Lung (tissue), 12 donors: ENCODE data around the gene IFNL1. TPM values are rescaled to one million over a fixed set of nuclear protein-coding genes. Genes with fewer than 3 reads are reported as not detected.
"Not testable (repeated sequence)": the region's sequence is repeated elsewhere in the genome, so short reads cannot be mapped to it uniquely, and the experiment has no call there.

Experiments used
- ATAC-seq: fragments of 200-7000 bp; cut with Tn5 transposase; one replicate; pipeline ENCODE4 v1.9.1; 2020; ENCODE audit warnings: moderate number of reproducible peaks; ENCODE audit not compliant: insufficient read depth, low FRiP score
- DNase-seq, 3 donors: peaks; one replicate each; pipeline ENCODE4 v3.0.0-alpha.2; 2013 to 2017
- H3K27ac ChIP-seq, 2 donors: one replicate each; pipeline ENCODE4 v1.5.1; 2013; ENCODE audit warnings: mild to moderate bottlenecking in 2 of 2, moderate library complexity in 2 of 2, control low read depth in 1 of 2, inconsistent platforms in 1 of 2, low read depth in 1 of 2, low read length in 1 of 2
- H3K27me3 ChIP-seq, 3 donors: one replicate each; pipeline ENCODE4 v1.5.1; 2013; ENCODE audit warnings: low read length in 2 of 3; ENCODE audit not compliant: control insufficient read depth in 3 of 3, insufficient read depth in 3 of 3
- H3K36me3 ChIP-seq, 4 donors: one replicate each; pipeline ENCODE4 v1.5.1; 2013; ENCODE audit warnings: low read length in 4 of 4, mild to moderate bottlenecking in 1 of 4, moderate library complexity in 1 of 4; ENCODE audit not compliant: control insufficient read depth in 4 of 4, insufficient read depth in 4 of 4
- H3K4me1 ChIP-seq, 5 donors: one replicate each; pipeline ENCODE4 v1.5.1; 2013; ENCODE audit warnings: low read length in 5 of 5, mild to moderate bottlenecking in 2 of 5, moderate library complexity in 1 of 5; ENCODE audit not compliant: control insufficient read depth in 5 of 5, insufficient read depth in 5 of 5
- H3K4me3 ChIP-seq: one replicate; pipeline ENCODE4 v1.5.1; 2013; ENCODE audit warnings: mild to moderate bottlenecking, control low read depth, moderate library complexity
- H3K9ac ChIP-seq, 2 donors: one replicate each; pipeline ENCODE4 v1.5.1; 2013; ENCODE audit warnings: low read length in 2 of 2, control low read depth in 1 of 2; ENCODE audit not compliant: insufficient read depth in 1 of 2
- H3K9me3 ChIP-seq, 4 donors: one replicate each; pipeline ENCODE4 v1.5.1; 2013; ENCODE audit warnings: low read length in 3 of 4, mild to moderate bottlenecking in 1 of 4, moderate library complexity in 1 of 4; ENCODE audit not compliant: control insufficient read depth in 4 of 4, insufficient read depth in 3 of 4
- WGBS, 2 donors: extraction: QIAGEN DNeasy Blood & Tissue Kit; methylation state at CpG; one replicate each; pipeline ENCODE4 v1.1.7; 2013; 5-methylcytosine and 5-hydroxymethylcytosine counted together
- polyA plus RNA-seq, 2 donors: library from polyadenylated mRNA; stranded (reverse); fragments of 200-250 nt; gene quantifications; one replicate each; pipeline ENCODE4 v1.2.1, GENCODE V29; 2013
- total RNA-seq, 2 donors: library from RNA; depleted of rRNA in 1 of 2; stranded (reverse); fragments of >200 nt in 1 of 2; gene quantifications; one replicate each; pipeline ENCODE4 v1.2.1, GENCODE V29; 2014 to 2021
- TF ChIP-seq, protein P1 (sequence below): IDR thresholded peaks from 2 replicates; pipeline ENCODE4 v1.5.1; 2012; ENCODE audit warnings: mild to moderate bottlenecking; ENCODE audit errors: control extremely low read depth, extremely low read depth
- donor health status: control.
- donor health status: control.
- donor health status: Bipolar disorder and iron deficiency.
- donor health status: healthy.
- donor health status: DM: yes; HTN: yes; CAD: no.

Gene IFNL1
- total and polyA plus RNA-seq, 4 donors, result 0.17 TPM; not detected in 3

DNA sequence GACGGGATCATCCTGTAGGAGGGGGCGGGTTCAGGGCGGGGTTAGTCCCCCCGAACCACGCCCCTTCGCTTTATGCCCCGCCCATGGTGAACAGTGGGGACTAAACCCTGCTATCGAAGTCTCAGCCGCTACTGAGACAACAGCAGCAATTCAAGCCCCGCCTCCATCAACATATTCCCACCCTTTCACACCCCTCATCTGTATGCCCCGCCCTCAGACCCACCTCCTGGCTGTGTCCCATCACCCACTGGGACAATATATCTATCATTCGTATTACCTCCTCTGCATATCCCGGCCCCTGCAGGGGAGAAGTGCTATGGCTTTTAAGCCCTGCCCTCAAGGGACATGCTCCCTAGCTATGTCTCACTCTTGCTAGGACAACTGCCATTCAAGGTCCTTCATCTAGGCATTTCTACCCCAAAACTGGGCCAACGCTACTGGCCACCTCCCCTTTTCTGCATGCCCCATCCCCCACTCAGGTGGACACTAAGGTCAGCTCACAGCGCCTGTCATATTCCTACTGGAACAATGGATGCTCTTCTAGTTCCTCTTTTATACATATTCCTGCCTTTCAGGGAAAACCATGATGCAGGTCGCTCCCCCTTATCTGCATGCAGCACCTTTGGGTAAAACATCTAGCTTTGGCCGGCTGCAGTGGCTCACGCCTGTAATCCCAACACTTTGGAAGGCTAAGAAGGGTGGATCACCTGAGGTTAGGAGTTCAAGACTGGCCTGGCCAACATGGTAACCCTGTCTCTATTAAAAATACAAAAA lies 12.5 kb downstream of the IFNL1 start:
- TF ChIP-seq, protein P1, sequence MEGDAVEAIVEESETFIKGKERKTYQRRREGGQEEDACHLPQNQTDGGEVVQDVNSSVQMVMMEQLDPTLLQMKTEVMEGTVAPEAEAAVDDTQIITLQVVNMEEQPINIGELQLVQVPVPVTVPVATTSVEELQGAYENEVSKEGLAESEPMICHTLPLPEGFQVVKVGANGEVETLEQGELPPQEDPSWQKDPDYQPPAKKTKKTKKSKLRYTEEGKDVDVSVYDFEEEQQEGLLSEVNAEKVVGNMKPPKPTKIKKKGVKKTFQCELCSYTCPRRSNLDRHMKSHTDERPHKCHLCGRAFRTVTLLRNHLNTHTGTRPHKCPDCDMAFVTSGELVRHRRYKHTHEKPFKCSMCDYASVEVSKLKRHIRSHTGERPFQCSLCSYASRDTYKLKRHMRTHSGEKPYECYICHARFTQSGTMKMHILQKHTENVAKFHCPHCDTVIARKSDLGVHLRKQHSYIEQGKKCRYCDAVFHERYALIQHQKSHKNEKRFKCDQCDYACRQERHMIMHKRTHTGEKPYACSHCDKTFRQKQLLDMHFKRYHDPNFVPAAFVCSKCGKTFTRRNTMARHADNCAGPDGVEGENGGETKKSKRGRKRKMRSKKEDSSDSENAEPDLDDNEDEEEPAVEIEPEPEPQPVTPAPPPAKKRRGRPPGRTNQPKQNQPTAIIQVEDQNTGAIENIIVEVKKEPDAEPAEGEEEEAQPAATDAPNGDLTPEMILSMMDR, result no peak
- no peak overlapping the region for H3K9ac ChIP-seq
- ATAC-seq, result no peak
- no peak for DNase-seq
- no peaks in the 10 kb centered on the region for H3K9me3 ChIP-seq
- 74 to 75% methylated on average over 18 of the region's 18 CpGs for WGBS, 2 donors
- no peak overlapping the region for H3K4me3 ChIP-seq
- H3K36me3 ChIP-seq, result peaks cover 0 to 3% (median 0%) of the 10 kb centered on the region in 4 donors
- H3K27ac ChIP-seq, result no peak overlapping the region
- peaks cover 0 to 12% (median 0%) of the 10 kb centered on the region in 5 donors for H3K4me1 ChIP-seq
- peaks cover 0 to 42% (median 31%) of the 10 kb centered on the region in 3 donors for H3K27me3 ChIP-seq

DNA sequence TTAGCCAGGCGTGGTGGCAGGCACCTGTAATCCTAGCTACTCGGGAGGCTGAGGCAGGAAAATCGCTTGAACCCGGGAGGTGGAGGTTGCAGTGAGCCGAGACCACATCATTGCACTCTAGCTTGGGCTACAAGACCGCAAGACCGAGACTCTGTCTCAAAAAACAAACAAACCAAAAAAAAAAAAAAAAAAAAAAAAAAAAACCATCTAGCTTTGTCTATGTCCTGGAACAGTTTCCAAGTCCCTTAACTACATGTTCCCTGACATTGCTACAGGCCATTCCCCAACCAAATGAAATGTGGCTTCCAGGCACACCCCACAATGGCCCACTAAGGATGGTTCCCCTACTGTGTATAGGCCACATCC lies 13.1 kb downstream of the IFNL1 start:
- H3K27ac ChIP-seq, H3K9ac ChIP-seq, H3K36me3 ChIP-seq, ATAC-seq, H3K4me3 ChIP-seq, H3K9me3 ChIP-seq, DNase-seq: not testable (repeated sequence)
- H3K4me1 ChIP-seq, result peaks cover 0 to 12% (median 0%) of the 10 kb centered on the region in 5 donors
- H3K27me3 ChIP-seq, result peaks cover 0 to 42% (median 31%) of the 10 kb centered on the region in 3 donors
- 95 to 97% methylated on average over 7 of the region's 7 CpGs for WGBS, 2 donors

DNA sequence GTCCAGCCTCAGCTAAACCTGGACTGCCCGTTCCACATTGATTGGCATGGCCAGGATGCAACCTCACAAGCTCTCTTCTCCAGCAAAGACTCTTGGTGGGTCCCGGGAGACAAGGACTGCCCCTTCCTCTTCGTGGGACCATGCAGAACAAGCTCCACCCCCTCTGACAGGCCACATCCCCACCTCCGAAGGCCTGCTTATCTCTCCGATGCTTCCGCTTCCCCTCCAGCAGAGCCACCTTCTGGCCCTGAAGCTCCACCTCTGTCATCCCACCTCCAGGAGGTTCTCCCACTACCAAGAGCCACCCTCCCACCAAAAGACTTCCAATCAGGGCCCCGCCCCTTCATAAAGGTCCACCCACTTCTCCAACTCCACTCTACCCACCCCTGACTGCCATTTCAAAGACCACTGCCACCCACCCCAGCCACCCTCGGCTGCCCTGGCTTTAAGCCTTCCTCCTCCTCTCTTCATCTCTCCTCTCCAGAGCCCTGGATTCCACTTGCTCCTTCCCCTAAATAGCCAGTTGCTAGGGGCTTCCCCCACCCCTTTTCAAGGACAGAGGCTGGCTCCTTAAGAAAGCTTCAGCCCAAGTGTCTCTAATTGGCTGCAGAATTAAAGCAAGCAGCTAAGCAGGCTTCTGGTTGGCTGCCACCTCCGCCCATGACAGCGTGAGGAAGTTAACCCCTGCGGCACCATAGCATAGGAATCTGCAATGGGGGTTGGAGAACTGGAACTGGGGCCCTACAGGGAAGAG lies 14.5 kb downstream of the IFNL1 start:
- TF ChIP-seq, protein P1, result no peak
- DNase-seq, result peak; percentile 41 to 50 (median 46)
- Histone ChIP-seq H3K4me3 (no peak overlapping the region), H3K36me3 (peaks cover 0 to 14% (median 0%) of the 10 kb centered on the region in 4 donors), H3K9ac (no peak overlapping the region), H3K9me3 (no peaks in the 10 kb centered on the region), H3K27ac (no peak overlapping the region), H3K27me3 (peaks cover 0 to 30% (median 20%) of the 10 kb centered on the region in 3 donors), H3K4me1 (peaks cover 0 to 12% (median 0%) of the 10 kb centered on the region in 5 donors)
- no peak for ATAC-seq
- 63 to 70% methylated on average over 11 of the region's 11 CpGs for WGBS, 2 donors
